Glutamatergic neuron (in vitro differentiated cells): ENCODE measurements around the gene APEH. TPM values are rescaled to one million over a fixed set of nuclear protein-coding genes. Genes with fewer than 3 reads are reported as not detected.

ENCODE experiments used
- DNase-seq: peaks from one replicate; pipeline ENCODE4 v3.0.0; 2022
- H3K27ac Mint-ChIP-seq: one replicate; pipeline ENCODE4 v1.8.0; 2020; ENCODE audit warnings: mild to moderate bottlenecking, mixed read lengths, inconsistent platforms; ENCODE audit not compliant: unreplicated experiment
- H3K27me3 Mint-ChIP-seq: one replicate; pipeline ENCODE4 v1.8.0; 2020; ENCODE audit warnings: mild to moderate bottlenecking, moderate library complexity, mixed read lengths, inconsistent platforms; ENCODE audit not compliant: unreplicated experiment
- H3K36me3 Mint-ChIP-seq: one replicate; pipeline ENCODE4 v1.8.0; 2020; ENCODE audit warnings: mild to moderate bottlenecking, mixed read lengths, inconsistent platforms; ENCODE audit not compliant: unreplicated experiment
- H3K4me1 Mint-ChIP-seq: one replicate; pipeline ENCODE4 v1.8.0; 2020; ENCODE audit warnings: mild to moderate bottlenecking, low read depth, mixed read lengths, inconsistent platforms; ENCODE audit not compliant: unreplicated experiment
- H3K4me3 Mint-ChIP-seq: one replicate; pipeline ENCODE4 v1.8.0; 2020; ENCODE audit warnings: mild to moderate bottlenecking, mixed read lengths, inconsistent platforms; ENCODE audit not compliant: unreplicated experiment
- H3K9me3 Mint-ChIP-seq: one replicate; pipeline ENCODE4 v1.8.0; 2020; ENCODE audit warnings: mild to moderate bottlenecking, moderate library complexity, mixed read lengths, inconsistent platforms; ENCODE audit not compliant: unreplicated experiment
- CTCF ChIP-seq: fragments of 200-600 bp; sonication (generic); IDR thresholded peaks from one replicate; pipeline ENCODE4 v1.5.0; 2021; ENCODE audit not compliant: partially characterized antibody, unreplicated experiment
- total RNA-seq: library from RNA; stranded (reverse); fragmentation: NEBNext Ultra II Directional; extraction: Animal tissue kit (Norgen Biotek cat#: 25700); gene quantifications from one replicate; pipeline ENCODE4 v1.2.1, GENCODE V29; 2021; ENCODE audit not compliant: unreplicated experiment

Gene APEH
- total RNA-seq, 1 donor from 2014 or later = 119 TPM

GRCh38 chr3:49724586-49724985, 50.4 kb downstream of the APEH start:
- no peak for DNase-seq
- Mint-ChIP-seq H3K4me3 (peak overlapping the region; percentile 94), H3K27me3 (peaks cover 13% of the 10 kb centered on the region), H3K36me3 (no peaks in the 10 kb centered on the region), H3K27ac (peak overlapping the region; percentile 87), H3K9me3 (peaks cover 12% of the 10 kb centered on the region), H3K4me1 (peaks cover 3% of the 10 kb centered on the region)
- TF ChIP-seq CTCF = no peak

GRCh38 chr3:49725906-49726681, 51.9 kb downstream of the APEH start:
- no peaks in the 10 kb centered on the region for H3K4me1 Mint-ChIP-seq
- TF ChIP-seq CTCF = no peak
- H3K36me3 Mint-ChIP-seq = no peaks in the 10 kb centered on the region
- H3K27me3 Mint-ChIP-seq = no peaks in the 10 kb centered on the region
- no peak overlapping the region for H3K4me3 Mint-ChIP-seq
- H3K9me3 Mint-ChIP-seq = peaks cover 5% of the 10 kb centered on the region
- H3K27ac Mint-ChIP-seq = no peak overlapping the region
- no peak for DNase-seq

- Mint-ChIP-seq H3K9me3 (peaks cover 3% of the 10 kb centered on the region), H3K36me3 (no peaks in the 10 kb centered on the region), H3K4me1 (no peaks in the 10 kb centered on the region), H3K27ac (no peak overlapping the region), H3K27me3 (no peaks in the 10 kb centered on the region), H3K4me3 (no peak overlapping the region)
- no peak for TF ChIP-seq CTCF
- no peak for DNase-seq
Measured at GRCh38 chr3:49727154-49727923, 53.2 kb downstream of the APEH start.

- Mint-ChIP-seq H3K27me3 (no peaks in the 10 kb centered on the region), H3K36me3 (no peaks in the 10 kb centered on the region), H3K4me1 (no peaks in the 10 kb centered on the region), H3K4me3 (no peak overlapping the region), H3K27ac (no peak overlapping the region), H3K9me3 (peaks cover 3% of the 10 kb centered on the region)
- no peak for DNase-seq
- no peak for TF ChIP-seq CTCF
Measured at GRCh38 chr3:49727924-49728361, 53.8 kb downstream of the APEH start.
